ENCODE measurements around the gene MYOZ3. TPM values are rescaled to one million over a fixed set of nuclear protein-coding genes. Genes with fewer than 3 reads are reported as not detected.

MYOZ3 gene
- total and polyA plus RNA-seq, 2 experiments from 2014 or later: 0.32 to 0.71 TPM

GRCh38 chr5:150642991-150643710, 17.9 kb upstream of the MYOZ3 start:
- Histone ChIP-seq H3K79me2 (ENCODE audit: insufficient read depth) (peaks cover 34% of the 10 kb centered on the region), H4K20me1 (ENCODE audit: insufficient read depth) (no peaks in the 10 kb centered on the region), H3K9me2 (ENCODE audit: insufficient read depth) (no peaks in the 10 kb centered on the region), H3K36me3 (ENCODE audit: low read depth) (no peaks in the 10 kb centered on the region), H3K4me3 (peak overlapping the region; percentile 47), H2AFZ (no peak overlapping the region), H3K4me1 (ENCODE audit: insufficient read depth) (peaks cover 63% of the 10 kb centered on the region), H3K27ac (peak overlapping the region; percentile 89), H3K9me3 (ENCODE audit: low read depth) (no peaks in the 10 kb centered on the region), H3K4me2 (ENCODE audit: unreplicated experiment) (peak overlapping the region; percentile 71), H3F3A (ENCODE audit: insufficient read depth) (peaks cover 34% of the 10 kb centered on the region), H3K27me3 (replicated peaks; ENCODE audit: insufficient read depth) (no peaks in the 10 kb centered on the region), H3K9ac (peak overlapping the region; percentile 38; the same call in 1 of the 2 replicates)
- in situ Hi-C loops (cut with MboI): loop anchor here (10.0 kb wide), 1 partner anchor 178 kb away; no protein-coding TSS in a partner anchor
- WGBS, 2 experiments (ENCODE audit: low coverage in 1 of 2, low lambda C conversion rate in 2 of 2, missing lambda C conversion rate in 2 of 2): 92 to 94% methylated on average over 12 of the region's 12 CpGs
- no peak for TF ChIP-seq EZH2 (IDR thresholded peaks at IDR 0.05; ENCODE audit: insufficient read depth, poor library complexity, severe bottlenecking)
- TF ChIP-seq EZH2phosphoT487 (IDR thresholded peaks at IDR 0.05; ENCODE audit: insufficient read depth, low read depth): no peak
- DNase-seq: no peak

DNA sequence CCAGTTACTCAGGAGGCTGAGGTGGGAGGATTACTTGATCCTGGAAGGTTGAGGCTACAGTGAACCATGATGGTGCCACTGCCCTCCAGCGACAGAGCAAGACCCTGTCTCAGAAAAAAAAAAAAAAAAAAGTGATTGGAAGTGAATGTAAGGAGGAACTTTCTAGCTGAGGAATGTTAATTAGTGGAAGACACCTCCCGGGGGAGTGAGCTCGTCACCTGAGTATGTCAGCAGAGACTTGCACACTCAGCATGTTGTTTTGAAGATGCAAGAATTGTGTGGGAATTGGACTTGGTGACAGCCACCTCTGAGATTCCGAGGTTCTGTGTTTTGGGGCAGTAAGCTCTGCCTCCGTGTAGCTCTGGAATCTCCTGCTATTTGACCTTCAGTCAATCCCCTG, 17.0 kb upstream of the MYOZ3 start:
- no peak for DNase-seq
- Histone ChIP-seq H3K9me2 (ENCODE audit: insufficient read depth) (no peaks in the 10 kb centered on the region), H3K27ac (0 out of 2 replicates have a peak overlapping the region, but pooled peaks have one; percentile 7), H3K36me3 (ENCODE audit: low read depth) (0 out of 2 replicates have a peak, but pooled peaks cover 4% of the 10 kb centered on the region), H3K79me2 (ENCODE audit: insufficient read depth) (peaks cover 34% of the 10 kb centered on the region), H3K4me3 (no peak overlapping the region), H3K4me2 (ENCODE audit: unreplicated experiment) (peak overlapping the region; percentile 25), H3K9ac (no peak overlapping the region), H3K27me3 (replicated peaks; ENCODE audit: insufficient read depth) (no peaks in the 10 kb centered on the region), H4K20me1 (ENCODE audit: insufficient read depth) (no peaks in the 10 kb centered on the region), H2AFZ (no peak overlapping the region), H3K9me3 (ENCODE audit: low read depth) (no peaks in the 10 kb centered on the region), H3K4me1 (ENCODE audit: insufficient read depth) (peaks cover 60% of the 10 kb centered on the region), H3F3A (ENCODE audit: insufficient read depth) (peaks cover 34% of the 10 kb centered on the region)
- no peak for TF ChIP-seq EZH2phosphoT487 (IDR thresholded peaks at IDR 0.05; ENCODE audit: insufficient read depth, low read depth)
- TF ChIP-seq EZH2 (IDR thresholded peaks at IDR 0.05; ENCODE audit: insufficient read depth, poor library complexity, severe bottlenecking): no peak
- in situ Hi-C loops (cut with MboI): loop anchor here (10.0 kb wide), 1 partner anchor 179 kb away; no protein-coding TSS in a partner anchor
- WGBS, 2 experiments (ENCODE audit: low coverage in 1 of 2, low lambda C conversion rate in 2 of 2, missing lambda C conversion rate in 2 of 2): 74 to 75% methylated on average over 5 of the region's 5 CpGs

- 0 out of 2 replicates have a peak overlapping the region, but pooled peaks have one; percentile 7 for H3K27ac ChIP-seq
- peaks cover 34% of the 10 kb centered on the region for H3F3A ChIP-seq (ENCODE audit: insufficient read depth)
- peaks cover 34% of the 10 kb centered on the region for H3K79me2 ChIP-seq (ENCODE audit: insufficient read depth)
- H3K4me2 ChIP-seq (ENCODE audit: unreplicated experiment): peak overlapping the region; percentile 33
- no peak overlapping the region for H2AFZ ChIP-seq
- no peaks in the 10 kb centered on the region for H3K9me3 ChIP-seq (ENCODE audit: low read depth)
- 0 out of 2 replicates have a peak, but pooled peaks cover 5% of the 10 kb centered on the region for H3K36me3 ChIP-seq (ENCODE audit: low read depth)
- H4K20me1 ChIP-seq (ENCODE audit: insufficient read depth): no peaks in the 10 kb centered on the region
- in situ Hi-C loops (cut with MboI): loop anchor here (10.0 kb wide), 1 partner anchor 180 kb away; no protein-coding TSS in a partner anchor
- H3K9me2 ChIP-seq (ENCODE audit: insufficient read depth): no peaks in the 10 kb centered on the region
- peaks cover 60% of the 10 kb centered on the region for H3K4me1 ChIP-seq (ENCODE audit: insufficient read depth)
- H3K27me3 ChIP-seq (replicated peaks; ENCODE audit: insufficient read depth): no peaks in the 10 kb centered on the region
- TF ChIP-seq EZH2 (IDR thresholded peaks at IDR 0.05; ENCODE audit: insufficient read depth, poor library complexity, severe bottlenecking) (no peak), EZH2phosphoT487 (IDR thresholded peaks at IDR 0.05; ENCODE audit: insufficient read depth, low read depth) (no peak)
- DNase-seq: no peak
- H3K4me3 ChIP-seq: no peak overlapping the region
- WGBS, 2 experiments (ENCODE audit: low coverage in 1 of 2, low lambda C conversion rate in 2 of 2, missing lambda C conversion rate in 2 of 2): 19 to 29% methylated on average over 2 of the region's 2 CpGs
- peak overlapping the region; percentile 19; the same call in 1 of the 2 replicates for H3K9ac ChIP-seq
These were observed 16.5 kb upstream of the MYOZ3 start for GRCh38 chr5:150644514-150644913.

GRCh38 chr5:150645070-150645700, 15.9 kb upstream of the MYOZ3 start:
- Histone ChIP-seq H3K36me3 (ENCODE audit: low read depth) (0 out of 2 replicates have a peak, but pooled peaks cover 5% of the 10 kb centered on the region), H3K4me1 (ENCODE audit: insufficient read depth) (peaks cover 53% of the 10 kb centered on the region), H3F3A (ENCODE audit: insufficient read depth) (peaks cover 27% of the 10 kb centered on the region), H3K9ac (peak overlapping the region; percentile 19; the same call in 1 of the 2 replicates), H3K27ac (0 out of 2 replicates have a peak overlapping the region, but pooled peaks have one; percentile 7), H3K9me2 (ENCODE audit: insufficient read depth) (no peaks in the 10 kb centered on the region), H4K20me1 (ENCODE audit: insufficient read depth) (no peaks in the 10 kb centered on the region), H3K27me3 (replicated peaks; ENCODE audit: insufficient read depth) (no peaks in the 10 kb centered on the region), H3K4me3 (no peak overlapping the region), H3K9me3 (ENCODE audit: low read depth) (no peaks in the 10 kb centered on the region), H3K4me2 (ENCODE audit: unreplicated experiment) (peak overlapping the region; percentile 33), H3K79me2 (ENCODE audit: insufficient read depth) (peaks cover 34% of the 10 kb centered on the region), H2AFZ (no peak overlapping the region)
- in situ Hi-C loops (cut with MboI): loop anchor here (10.0 kb wide), 1 partner anchor 180 kb away; no protein-coding TSS in a partner anchor
- WGBS, 2 experiments (ENCODE audit: low coverage in 1 of 2, low lambda C conversion rate in 2 of 2, missing lambda C conversion rate in 2 of 2): 43 to 48% methylated on average over 4 of the region's 4 CpGs
- no peak for TF ChIP-seq EZH2 (IDR thresholded peaks at IDR 0.05; ENCODE audit: insufficient read depth, poor library complexity, severe bottlenecking)
- no peak for TF ChIP-seq EZH2phosphoT487 (IDR thresholded peaks at IDR 0.05; ENCODE audit: insufficient read depth, low read depth)
- DNase-seq: peak; percentile 92
